Thyroid gland (tissue), 4 donors: ENCODE measurements around the gene MTMR2. TPM values are rescaled to one million over a fixed set of nuclear protein-coding genes. Genes with fewer than 3 reads are reported as not detected.

Source experiments
- DNase-seq, 2 donors: peaks; one replicate each; pipeline ENCODE4 v3.0.0-alpha.2; 2019
- H3K27ac ChIP-seq, 3 donors: fragments of 200-600 bp; sonication (generic); 1 replicate in 2 of 3; 2 replicates in 1 of 3; pipeline ENCODE4 v1.5.1; 2016 to 2019; ENCODE audit warnings: mild to moderate bottlenecking in 1 of 3, moderate library complexity in 1 of 3
- H3K27me3 ChIP-seq: fragments of 200-600 bp; sonication (generic); one replicate; pipeline ENCODE4 v1.5.1; 2019
- H3K36me3 ChIP-seq, 2 donors: fragments of 200-600 bp; sonication (generic); one replicate each; pipeline ENCODE4 v1.5.1; 2016 to 2019
- H3K4me1 ChIP-seq, 2 donors: fragments of 200-600 bp; sonication (generic); one replicate each; pipeline ENCODE4 v1.5.1; 2017 to 2019
- H3K4me3 ChIP-seq, 3 donors: fragments of 200-600 bp; sonication (generic); replicated peaks in 1 of 3; 1 replicate in 2 of 3; 2 replicates in 1 of 3; pipeline ENCODE4 v1.5.1; 2016; ENCODE audit warnings: mild to moderate bottlenecking in 1 of 3
- H3K9me3 ChIP-seq: fragments of 200-600 bp; sonication (generic); one replicate; pipeline ENCODE4 v1.5.1; 2017
- CTCF ChIP-seq, 6 experiments: fragments of 200-600 bp in 3 of 6; fragments of 450-650 bp in 3 of 6; sonication (generic) in 3 of 6; IDR thresholded peaks; one replicate each; pipeline ENCODE4 v1.5.1; 2016 to 2019; ENCODE audit warnings: antibody characterized with exemption in 6 of 6, mild to moderate bottlenecking in 2 of 6, inconsistent platforms in 1 of 6, moderate library complexity in 1 of 6
- POLR2A ChIP-seq, 2 donors: fragments of 450-650 bp; IDR thresholded peaks; one replicate each; pipeline ENCODE4 v1.6.1; 2017; ENCODE audit warnings: antibody characterized with exemption in 2 of 2, mild to moderate bottlenecking in 2 of 2, moderate library complexity in 1 of 2
- WGBS, 2 donors: methylation state at CpG; one replicate each; pipeline ENCODE4 v1.1.5; 2017; 5-methylcytosine and 5-hydroxymethylcytosine counted together
- intact Hi-C: fragments of 100-400 bp; cut with DNase I; formaldehyde crosslinking; loops from one replicate; pipeline ENCODE4 v1.15.1; 2023
- total RNA-seq, 4 donors: library from RNA; depleted of rRNA; stranded (reverse); fragments of >200 nt; gene quantifications; one replicate each; pipeline ENCODE4 v1.2.3, GENCODE V29; 2016

MTMR2 gene
- total RNA-seq, 4 donors from 2014 or later: 24.1 to 27.5 (median 27.0) TPM

- Histone ChIP-seq H3K4me3 (no peak overlapping the region), H3K4me1 (peaks cover 11 to 12% of the 10 kb centered on the region in 2 donors), H3K27me3 (no peaks in the 10 kb centered on the region), H3K9me3 (no peaks in the 10 kb centered on the region), H3K27ac (no peak overlapping the region), H3K36me3 (no peaks in the 10 kb centered on the region)
- DNase-seq: no peak
- intact Hi-C loops: no loop called here
- no peak for TF ChIP-seq POLR2A (IDR thresholded peaks at IDR 0.05)
- TF ChIP-seq CTCF (IDR thresholded peaks at IDR 0.05): no peak
- WGBS, 2 donors: 90 to 93% methylated on average over 5 of the region's 5 CpGs
Measured at GRCh38 chr11:95794086-95794485, 129.8 kb downstream of the MTMR2 start.

- intact Hi-C loops: no loop called here
- no peak overlapping the region for H3K27ac ChIP-seq
- H3K36me3 ChIP-seq: no peaks in the 10 kb centered on the region
- H3K27me3 ChIP-seq: no peaks in the 10 kb centered on the region
- no peak overlapping the region for H3K4me3 ChIP-seq
- 95% methylated on average over 4 of the region's 4 CpGs for WGBS, 2 donors
- no peaks in the 10 kb centered on the region for H3K9me3 ChIP-seq
- TF ChIP-seq CTCF (IDR thresholded peaks at IDR 0.05) (no peak), POLR2A (IDR thresholded peaks at IDR 0.05) (no peak)
- DNase-seq: no peak
- peaks cover 17 to 18% of the 10 kb centered on the region in 2 donors for H3K4me1 ChIP-seq
Measured at GRCh38 chr11:95793116-95793515, 130.8 kb downstream of the MTMR2 start.

GRCh38 chr11:95792700-95793099 lies 131.2 kb downstream of the MTMR2 start:
- Histone ChIP-seq H3K4me1 (peaks cover 17 to 20% of the 10 kb centered on the region in 2 donors), H3K36me3 (no peaks in the 10 kb centered on the region), H3K27me3 (no peaks in the 10 kb centered on the region), H3K9me3 (no peaks in the 10 kb centered on the region), H3K4me3 (no peak overlapping the region), H3K27ac (no peak overlapping the region)
- TF ChIP-seq POLR2A (IDR thresholded peaks at IDR 0.05) (no peak), CTCF (IDR thresholded peaks at IDR 0.05) (no peak)
- no peak for DNase-seq
- intact Hi-C loops: no loop called here
- 89 to 92% methylated on average over 7 of the region's 7 CpGs for WGBS, 2 donors

- H3K27me3 ChIP-seq: no peaks in the 10 kb centered on the region
- 86 to 87% methylated on average over 8 of the region's 8 CpGs for WGBS, 2 donors
- no peak overlapping the region for H3K4me3 ChIP-seq
- no peaks in the 10 kb centered on the region for H3K9me3 ChIP-seq
- H3K36me3 ChIP-seq: peaks cover 0 to 2% of the 10 kb centered on the region in 2 donors
- no peak for DNase-seq
- no peak overlapping the region for H3K27ac ChIP-seq
- TF ChIP-seq CTCF (IDR thresholded peaks at IDR 0.05) (no peak), POLR2A (IDR thresholded peaks at IDR 0.05) (no peak)
- H3K4me1 ChIP-seq: peaks cover 17 to 20% of the 10 kb centered on the region in 2 donors
- intact Hi-C loops: no loop called here
Measured at GRCh38 chr11:95792200-95792599, 131.7 kb downstream of the MTMR2 start.

GRCh38 chr11:95791709-95792033 lies 132.2 kb downstream of the MTMR2 start:
- no peaks in the 10 kb centered on the region for H3K9me3 ChIP-seq
- peak overlapping the region in 1 of 3 donors; percentile 91 for H3K4me3 ChIP-seq
- TF ChIP-seq POLR2A (IDR thresholded peaks at IDR 0.05): no peak
- peaks cover 0 to 3% of the 10 kb centered on the region in 2 donors for H3K36me3 ChIP-seq
- peak overlapping the region in 1 of 3 donors; percentile 96 for H3K27ac ChIP-seq
- peaks cover 17 to 20% of the 10 kb centered on the region in 2 donors for H3K4me1 ChIP-seq
- no peaks in the 10 kb centered on the region for H3K27me3 ChIP-seq
- no peak for DNase-seq
- 45 to 52% methylated on average over 8 of the region's 8 CpGs for WGBS, 2 donors
- intact Hi-C loops: no loop called here
